Endothelial cell (in vitro differentiated cells): Measurements from ENCODE around the gene TAT. TPM values are rescaled to one million over a fixed set of nuclear protein-coding genes. Genes with fewer than 3 reads are reported as not detected.
"Not testable (repeated sequence)": the region's sequence is repeated elsewhere in the genome, so short reads cannot be mapped to it uniquely, and the experiment has no call there.

Experiments
- DNase-seq: peaks from one replicate; pipeline ENCODE4 v3.0.0; 2021; ENCODE audit warnings: low spot score
- H3K27ac Mint-ChIP-seq: one replicate; pipeline ENCODE4 v1.8.0; 2021; ENCODE audit warnings: mixed read lengths, inconsistent platforms; ENCODE audit not compliant: unreplicated experiment
- H3K27me3 Mint-ChIP-seq: one replicate; pipeline ENCODE4 v1.8.0; 2021; ENCODE audit warnings: mild to moderate bottlenecking, moderate library complexity, mixed read lengths, inconsistent platforms; ENCODE audit not compliant: unreplicated experiment
- H3K36me3 Mint-ChIP-seq: one replicate; pipeline ENCODE4 v1.8.0; 2021; ENCODE audit warnings: mild to moderate bottlenecking, low read depth, mixed read lengths, inconsistent platforms; ENCODE audit not compliant: unreplicated experiment
- H3K4me1 Mint-ChIP-seq: one replicate; pipeline ENCODE4 v1.8.0; 2021; ENCODE audit warnings: mild to moderate bottlenecking, mixed read lengths, inconsistent platforms; ENCODE audit not compliant: unreplicated experiment
- H3K4me3 Mint-ChIP-seq: one replicate; pipeline ENCODE4 v1.8.0; 2021; ENCODE audit warnings: mild to moderate bottlenecking, mixed read lengths, inconsistent platforms; ENCODE audit not compliant: unreplicated experiment
- H3K9me3 Mint-ChIP-seq: one replicate; pipeline ENCODE4 v1.8.0; 2021; ENCODE audit warnings: mixed read lengths, inconsistent platforms; ENCODE audit not compliant: unreplicated experiment
- CTCF ChIP-seq: fragments of 200-600 bp; sonication (generic); IDR thresholded peaks from one replicate; pipeline ENCODE4 v1.5.0; 2021; ENCODE audit warnings: antibody characterized with exemption; ENCODE audit not compliant: unreplicated experiment
- total RNA-seq: library from RNA; stranded (reverse); fragmentation: NEBNext Ultra II Directional; extraction: Animal tissue kit (Norgen Biotek cat#: 25700); gene quantifications from one replicate; pipeline ENCODE4 v1.2.1, GENCODE V29; 2021; ENCODE audit not compliant: unreplicated experiment

TAT gene
- total RNA-seq, 1 donor from 2014 or later = not detected

GRCh38 chr16:71564335-71564967 lies 12.4 kb downstream of the TAT start:
- Mint-ChIP-seq H3K4me1 (peaks cover 14% of the 10 kb centered on the region), H3K9me3 (peaks cover 13% of the 10 kb centered on the region), H3K27ac (peak overlapping the region; percentile 98), H3K4me3 (peak overlapping the region; percentile 96), H3K36me3 (peaks cover 5% of the 10 kb centered on the region), H3K27me3 (peaks cover 8% of the 10 kb centered on the region)
- no peak for DNase-seq
- TF ChIP-seq CTCF = no peak

DNA sequence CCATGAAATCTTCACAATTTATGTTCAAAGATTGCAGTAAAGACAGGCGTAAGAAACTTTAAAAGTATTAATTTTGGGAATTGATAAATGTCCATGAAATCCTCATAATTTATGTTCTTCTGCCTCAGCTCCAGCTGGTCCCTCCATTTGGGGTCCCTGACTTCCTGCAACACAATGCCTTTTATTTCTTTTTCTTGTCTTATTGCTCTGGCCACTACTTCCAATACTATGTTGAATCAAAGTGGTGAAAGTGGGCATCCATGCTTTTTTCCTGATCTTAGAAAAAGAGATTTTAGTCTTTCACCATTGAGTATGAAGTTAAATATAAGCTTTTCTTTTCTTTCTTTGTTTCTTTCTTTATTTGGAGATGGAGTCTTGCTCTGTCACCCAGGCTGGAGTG lies 14.3 kb downstream of the TAT start:
- peaks cover 14% of the 10 kb centered on the region for H3K4me1 Mint-ChIP-seq
- no peak for TF ChIP-seq CTCF
- peaks cover 5% of the 10 kb centered on the region for H3K36me3 Mint-ChIP-seq
- peaks cover 8% of the 10 kb centered on the region for H3K27me3 Mint-ChIP-seq
- no peak for DNase-seq
- H3K27ac Mint-ChIP-seq = no peak overlapping the region
- H3K4me3 Mint-ChIP-seq = no peak overlapping the region
- H3K9me3 Mint-ChIP-seq = peaks cover 13% of the 10 kb centered on the region

DNA sequence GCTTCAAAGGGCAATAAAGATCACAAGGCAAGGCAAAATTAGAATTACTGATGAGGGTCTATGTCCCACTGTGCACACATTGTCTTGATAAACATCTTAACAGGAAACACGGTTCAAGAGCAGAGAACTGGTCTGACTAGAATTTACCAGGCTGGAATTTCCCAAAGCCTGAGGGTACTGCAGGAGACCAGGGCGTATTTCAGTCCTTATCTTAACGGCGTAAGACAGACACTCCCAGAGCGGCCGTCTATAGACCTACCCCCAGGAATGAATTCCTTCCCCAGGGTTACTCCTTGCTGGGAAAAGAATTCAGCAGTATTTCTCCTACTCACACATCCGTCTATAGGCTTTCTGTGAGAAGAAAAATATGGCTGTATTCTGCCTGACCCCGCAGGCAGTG lies 15.0 kb downstream of the TAT start:
- not testable (repeated sequence) for H3K27me3 Mint-ChIP-seq, DNase-seq, H3K4me3 Mint-ChIP-seq, H3K36me3 Mint-ChIP-seq, H3K27ac Mint-ChIP-seq
- peaks cover 14% of the 10 kb centered on the region for H3K4me1 Mint-ChIP-seq
- peaks cover 13% of the 10 kb centered on the region for H3K9me3 Mint-ChIP-seq

GRCh38 chr16:71559855-71560254 lies 17.0 kb downstream of the TAT start:
- H3K27ac Mint-ChIP-seq = no peak overlapping the region
- no peak overlapping the region for H3K4me3 Mint-ChIP-seq
- no peak for TF ChIP-seq CTCF
- H3K36me3 Mint-ChIP-seq = peaks cover 5% of the 10 kb centered on the region
- peaks cover 13% of the 10 kb centered on the region for H3K9me3 Mint-ChIP-seq
- DNase-seq = no peak
- peaks cover 4% of the 10 kb centered on the region for H3K27me3 Mint-ChIP-seq
- H3K4me1 Mint-ChIP-seq = peaks cover 6% of the 10 kb centered on the region

DNA sequence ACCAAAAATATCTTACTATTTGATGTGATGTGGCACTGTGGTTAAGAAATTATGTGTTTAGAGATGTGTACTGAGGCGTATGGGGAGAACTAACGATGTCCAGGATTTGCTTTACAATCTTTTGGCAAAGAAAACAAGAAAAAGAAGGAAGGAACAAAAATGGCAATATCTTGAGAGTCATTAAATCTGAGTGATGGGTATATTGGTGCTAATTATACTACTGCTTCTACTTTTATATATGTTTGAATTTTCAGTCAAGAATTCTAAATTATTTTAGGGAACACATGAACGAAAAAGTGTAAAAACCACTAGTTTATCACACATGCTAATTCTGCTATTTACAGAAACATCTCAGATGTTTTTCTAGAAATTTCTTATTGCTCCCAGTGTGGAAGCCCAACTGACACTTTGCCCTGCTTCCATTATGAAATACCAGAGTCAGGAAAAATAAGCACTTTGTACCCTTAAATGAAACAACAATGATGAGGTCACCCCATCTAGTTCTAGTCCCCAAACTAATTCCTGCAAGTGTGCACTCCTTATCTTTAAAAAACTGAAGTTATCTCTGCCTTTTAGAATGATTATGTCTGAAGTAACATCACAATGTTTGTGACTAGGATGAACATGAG lies 18.8 kb downstream of the TAT start:
- H3K27me3 Mint-ChIP-seq = no peaks in the 10 kb centered on the region
- no peak for DNase-seq
- no peak overlapping the region for H3K27ac Mint-ChIP-seq
- no peaks in the 10 kb centered on the region for H3K4me1 Mint-ChIP-seq
- peaks cover 5% of the 10 kb centered on the region for H3K36me3 Mint-ChIP-seq
- H3K4me3 Mint-ChIP-seq = no peak overlapping the region
- peaks cover 13% of the 10 kb centered on the region for H3K9me3 Mint-ChIP-seq
- no peak for TF ChIP-seq CTCF
